ENCODE data around the gene FOXO1. TPM values are rescaled to one million over a fixed set of nuclear protein-coding genes. Genes with fewer than 3 reads are reported as not detected.

Gene FOXO1
- total and polyA plus RNA-seq, 9 of the 15 experiments (the other 6 are each of a cell fraction or from before 2014, with no cell fraction given) = 0.04 to 0.73 (median 0.20) TPM

DNA sequence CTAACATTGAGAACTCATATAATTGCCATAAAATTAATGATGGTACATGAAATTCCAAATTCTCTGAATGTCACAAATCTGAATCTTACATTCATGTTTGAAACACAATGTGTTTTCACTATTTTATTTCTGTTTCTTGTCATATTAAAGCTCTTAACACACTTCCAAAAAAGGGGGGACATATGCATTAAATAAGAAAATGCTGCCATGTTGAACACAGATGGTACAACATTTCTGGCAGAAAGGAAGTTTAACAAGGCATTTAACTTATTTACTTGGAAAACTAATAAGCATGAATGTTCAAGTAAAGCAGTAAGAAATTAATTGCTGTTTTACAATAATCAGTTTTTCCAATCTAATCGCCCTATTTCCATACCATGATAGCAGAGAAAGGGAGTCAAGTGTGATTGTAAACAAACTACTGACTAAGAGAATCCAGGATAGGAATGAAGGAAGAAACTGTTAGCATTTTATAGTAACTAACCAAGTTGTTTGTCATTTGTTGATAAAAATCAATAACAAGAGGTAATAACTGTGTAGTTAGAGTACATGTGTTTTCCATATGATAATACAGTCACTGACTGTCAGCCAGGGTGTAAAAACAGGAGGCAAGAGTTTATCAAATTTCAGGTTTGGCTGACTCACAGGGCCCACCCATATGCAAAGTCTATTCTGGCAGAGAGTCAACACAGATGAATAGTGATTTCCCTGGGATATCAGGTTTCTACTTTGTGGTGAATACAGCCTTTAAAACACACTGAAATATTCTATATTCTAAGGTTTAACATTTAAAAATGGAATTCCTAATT is 5.7 kb upstream of the FOXO1 start (continued):
- TF ChIP-seq, protein P1, sequence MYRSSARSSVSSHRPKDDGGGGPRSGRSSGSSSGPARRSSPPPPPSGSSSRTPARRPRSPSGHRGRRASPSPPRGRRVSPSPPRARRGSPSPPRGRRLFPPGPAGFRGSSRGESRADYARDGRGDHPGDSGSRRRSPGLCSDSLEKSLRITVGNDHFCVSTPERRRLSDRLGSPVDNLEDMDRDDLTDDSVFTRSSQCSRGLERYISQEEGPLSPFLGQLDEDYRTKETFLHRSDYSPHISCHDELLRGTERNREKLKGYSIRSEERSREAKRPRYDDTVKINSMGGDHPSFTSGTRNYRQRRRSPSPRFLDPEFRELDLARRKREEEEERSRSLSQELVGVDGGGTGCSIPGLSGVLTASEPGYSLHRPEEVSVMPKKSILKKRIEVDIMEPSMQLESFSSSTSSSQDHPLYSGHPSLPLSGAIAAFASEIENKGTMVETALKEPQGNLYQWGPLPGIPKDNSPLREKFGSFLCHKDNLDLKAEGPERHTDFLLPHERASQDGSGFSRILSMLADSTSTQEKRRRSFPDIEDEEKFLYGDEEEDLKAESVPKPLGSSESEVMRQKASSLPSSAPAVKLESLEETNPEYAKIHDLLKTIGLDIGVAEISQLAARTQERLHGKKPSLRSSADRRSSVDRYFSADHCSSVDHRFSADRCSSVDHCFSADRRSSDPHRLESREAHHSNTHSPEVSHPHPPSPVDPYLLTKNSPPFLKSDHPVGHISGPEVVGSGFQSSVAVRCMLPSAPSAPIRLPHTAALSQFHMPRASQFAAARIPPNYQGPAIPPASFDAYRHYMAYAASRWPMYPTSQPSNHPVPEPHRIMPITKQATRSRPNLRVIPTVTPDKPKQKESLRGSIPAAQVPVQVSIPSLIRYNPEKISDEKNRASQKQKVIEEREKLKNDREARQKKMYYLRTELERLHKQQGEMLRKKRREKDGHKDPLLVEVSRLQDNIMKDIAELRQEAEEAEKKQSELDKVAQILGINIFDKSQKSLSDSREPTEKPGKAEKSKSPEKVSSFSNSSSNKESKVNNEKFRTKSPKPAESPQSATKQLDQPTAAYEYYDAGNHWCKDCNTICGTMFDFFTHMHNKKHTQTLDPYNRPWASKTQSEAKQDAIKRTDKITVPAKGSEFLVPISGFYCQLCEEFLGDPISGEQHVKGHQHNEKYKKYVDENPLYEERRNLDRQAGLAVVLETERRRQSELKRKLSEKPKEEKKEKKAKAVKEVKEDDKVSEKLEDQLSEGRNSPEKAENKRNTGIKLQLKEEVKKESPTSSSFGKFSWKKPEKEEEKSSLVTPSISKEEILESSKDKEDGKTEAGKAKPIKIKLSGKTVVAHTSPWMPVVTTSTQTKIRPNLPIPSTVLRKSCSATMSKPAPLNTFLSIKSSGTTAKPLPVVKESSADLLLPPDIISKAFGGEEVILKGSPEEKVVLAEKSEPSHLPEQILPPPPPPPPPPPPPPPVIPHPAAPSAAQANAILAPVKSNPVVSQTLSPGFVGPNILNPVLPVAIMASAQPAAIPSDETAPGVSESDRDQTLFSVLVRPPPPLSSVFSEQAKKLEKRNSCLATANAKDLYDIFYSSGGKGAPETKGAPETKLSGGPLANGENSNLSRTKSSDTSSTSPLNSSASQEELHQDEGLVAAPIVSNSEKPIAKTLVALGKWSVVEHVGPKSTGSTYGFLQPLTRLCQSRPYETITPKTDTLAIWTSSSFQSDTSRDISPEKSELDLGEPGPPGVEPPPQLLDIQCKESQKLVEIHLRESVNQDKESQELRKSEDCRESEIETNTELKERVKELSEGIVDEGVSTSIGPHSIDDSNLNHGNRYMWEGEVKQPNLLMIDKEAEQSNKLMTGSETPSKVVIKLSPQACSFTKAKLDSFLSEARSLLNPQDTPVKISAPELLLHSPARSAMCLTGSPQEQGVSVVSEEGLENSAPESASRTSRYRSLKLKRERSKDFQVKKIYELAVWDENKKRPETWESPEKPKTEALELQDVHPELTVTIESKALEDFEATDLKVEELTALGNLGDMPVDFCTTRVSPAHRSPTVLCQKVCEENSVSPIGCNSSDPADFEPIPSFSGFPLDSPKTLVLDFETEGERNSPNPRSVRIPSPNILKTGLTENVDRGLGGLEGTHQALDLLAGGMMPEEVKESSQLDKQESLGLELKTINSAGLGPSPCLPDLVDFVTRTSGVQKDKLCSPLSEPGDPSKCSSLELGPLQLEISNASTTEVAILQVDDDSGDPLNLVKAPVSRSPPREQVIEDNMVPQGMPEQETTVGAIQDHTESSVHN (IDR thresholded peaks at IDR 0.05; ENCODE audit: borderline replicate concordance in 1 of 2, low read depth in 1 of 2) = 0 out of 4 replicates have a peak, but pooled peaks of 1 of the 2 experiments have one; percentile 53
- peak; percentile 78 for TF ChIP-seq TAL1 (IDR thresholded peaks at IDR 0.05)
- TF ChIP-seq, protein P2, sequence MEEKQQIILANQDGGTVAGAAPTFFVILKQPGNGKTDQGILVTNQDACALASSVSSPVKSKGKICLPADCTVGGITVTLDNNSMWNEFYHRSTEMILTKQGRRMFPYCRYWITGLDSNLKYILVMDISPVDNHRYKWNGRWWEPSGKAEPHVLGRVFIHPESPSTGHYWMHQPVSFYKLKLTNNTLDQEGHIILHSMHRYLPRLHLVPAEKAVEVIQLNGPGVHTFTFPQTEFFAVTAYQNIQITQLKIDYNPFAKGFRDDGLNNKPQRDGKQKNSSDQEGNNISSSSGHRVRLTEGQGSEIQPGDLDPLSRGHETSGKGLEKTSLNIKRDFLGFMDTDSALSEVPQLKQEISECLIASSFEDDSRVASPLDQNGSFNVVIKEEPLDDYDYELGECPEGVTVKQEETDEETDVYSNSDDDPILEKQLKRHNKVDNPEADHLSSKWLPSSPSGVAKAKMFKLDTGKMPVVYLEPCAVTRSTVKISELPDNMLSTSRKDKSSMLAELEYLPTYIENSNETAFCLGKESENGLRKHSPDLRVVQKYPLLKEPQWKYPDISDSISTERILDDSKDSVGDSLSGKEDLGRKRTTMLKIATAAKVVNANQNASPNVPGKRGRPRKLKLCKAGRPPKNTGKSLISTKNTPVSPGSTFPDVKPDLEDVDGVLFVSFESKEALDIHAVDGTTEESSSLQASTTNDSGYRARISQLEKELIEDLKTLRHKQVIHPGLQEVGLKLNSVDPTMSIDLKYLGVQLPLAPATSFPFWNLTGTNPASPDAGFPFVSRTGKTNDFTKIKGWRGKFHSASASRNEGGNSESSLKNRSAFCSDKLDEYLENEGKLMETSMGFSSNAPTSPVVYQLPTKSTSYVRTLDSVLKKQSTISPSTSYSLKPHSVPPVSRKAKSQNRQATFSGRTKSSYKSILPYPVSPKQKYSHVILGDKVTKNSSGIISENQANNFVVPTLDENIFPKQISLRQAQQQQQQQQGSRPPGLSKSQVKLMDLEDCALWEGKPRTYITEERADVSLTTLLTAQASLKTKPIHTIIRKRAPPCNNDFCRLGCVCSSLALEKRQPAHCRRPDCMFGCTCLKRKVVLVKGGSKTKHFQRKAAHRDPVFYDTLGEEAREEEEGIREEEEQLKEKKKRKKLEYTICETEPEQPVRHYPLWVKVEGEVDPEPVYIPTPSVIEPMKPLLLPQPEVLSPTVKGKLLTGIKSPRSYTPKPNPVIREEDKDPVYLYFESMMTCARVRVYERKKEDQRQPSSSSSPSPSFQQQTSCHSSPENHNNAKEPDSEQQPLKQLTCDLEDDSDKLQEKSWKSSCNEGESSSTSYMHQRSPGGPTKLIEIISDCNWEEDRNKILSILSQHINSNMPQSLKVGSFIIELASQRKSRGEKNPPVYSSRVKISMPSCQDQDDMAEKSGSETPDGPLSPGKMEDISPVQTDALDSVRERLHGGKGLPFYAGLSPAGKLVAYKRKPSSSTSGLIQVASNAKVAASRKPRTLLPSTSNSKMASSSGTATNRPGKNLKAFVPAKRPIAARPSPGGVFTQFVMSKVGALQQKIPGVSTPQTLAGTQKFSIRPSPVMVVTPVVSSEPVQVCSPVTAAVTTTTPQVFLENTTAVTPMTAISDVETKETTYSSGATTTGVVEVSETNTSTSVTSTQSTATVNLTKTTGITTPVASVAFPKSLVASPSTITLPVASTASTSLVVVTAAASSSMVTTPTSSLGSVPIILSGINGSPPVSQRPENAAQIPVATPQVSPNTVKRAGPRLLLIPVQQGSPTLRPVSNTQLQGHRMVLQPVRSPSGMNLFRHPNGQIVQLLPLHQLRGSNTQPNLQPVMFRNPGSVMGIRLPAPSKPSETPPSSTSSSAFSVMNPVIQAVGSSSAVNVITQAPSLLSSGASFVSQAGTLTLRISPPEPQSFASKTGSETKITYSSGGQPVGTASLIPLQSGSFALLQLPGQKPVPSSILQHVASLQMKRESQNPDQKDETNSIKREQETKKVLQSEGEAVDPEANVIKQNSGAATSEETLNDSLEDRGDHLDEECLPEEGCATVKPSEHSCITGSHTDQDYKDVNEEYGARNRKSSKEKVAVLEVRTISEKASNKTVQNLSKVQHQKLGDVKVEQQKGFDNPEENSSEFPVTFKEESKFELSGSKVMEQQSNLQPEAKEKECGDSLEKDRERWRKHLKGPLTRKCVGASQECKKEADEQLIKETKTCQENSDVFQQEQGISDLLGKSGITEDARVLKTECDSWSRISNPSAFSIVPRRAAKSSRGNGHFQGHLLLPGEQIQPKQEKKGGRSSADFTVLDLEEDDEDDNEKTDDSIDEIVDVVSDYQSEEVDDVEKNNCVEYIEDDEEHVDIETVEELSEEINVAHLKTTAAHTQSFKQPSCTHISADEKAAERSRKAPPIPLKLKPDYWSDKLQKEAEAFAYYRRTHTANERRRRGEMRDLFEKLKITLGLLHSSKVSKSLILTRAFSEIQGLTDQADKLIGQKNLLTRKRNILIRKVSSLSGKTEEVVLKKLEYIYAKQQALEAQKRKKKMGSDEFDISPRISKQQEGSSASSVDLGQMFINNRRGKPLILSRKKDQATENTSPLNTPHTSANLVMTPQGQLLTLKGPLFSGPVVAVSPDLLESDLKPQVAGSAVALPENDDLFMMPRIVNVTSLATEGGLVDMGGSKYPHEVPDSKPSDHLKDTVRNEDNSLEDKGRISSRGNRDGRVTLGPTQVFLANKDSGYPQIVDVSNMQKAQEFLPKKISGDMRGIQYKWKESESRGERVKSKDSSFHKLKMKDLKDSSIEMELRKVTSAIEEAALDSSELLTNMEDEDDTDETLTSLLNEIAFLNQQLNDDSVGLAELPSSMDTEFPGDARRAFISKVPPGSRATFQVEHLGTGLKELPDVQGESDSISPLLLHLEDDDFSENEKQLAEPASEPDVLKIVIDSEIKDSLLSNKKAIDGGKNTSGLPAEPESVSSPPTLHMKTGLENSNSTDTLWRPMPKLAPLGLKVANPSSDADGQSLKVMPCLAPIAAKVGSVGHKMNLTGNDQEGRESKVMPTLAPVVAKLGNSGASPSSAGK (IDR thresholded peaks at IDR 0.05) = peak; percentile 44
- TF ChIP-seq, protein P3, sequence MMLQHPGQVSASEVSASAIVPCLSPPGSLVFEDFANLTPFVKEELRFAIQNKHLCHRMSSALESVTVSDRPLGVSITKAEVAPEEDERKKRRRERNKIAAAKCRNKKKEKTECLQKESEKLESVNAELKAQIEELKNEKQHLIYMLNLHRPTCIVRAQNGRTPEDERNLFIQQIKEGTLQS (IDR thresholded peaks at IDR 0.05) = peak; percentile 68
- TF ChIP-seq, protein P3 (CRISPR knock-in tag; conservative IDR thresholded peaks at IDR 0.05) = no peak
